Stimulated activated CD4-positive, alpha-beta T cell treated with anti-CD3 and anti-CD28 coated beads, Interleukin-15, amount 100 ng/mL, for 1 hour (primary cell): ENCODE results near the gene TPSG1.

ENCODE experiments used
- DNase-seq, 2 donors: peaks; one replicate each; pipeline ENCODE4 v3.0.0-alpha.2; 2020; ENCODE audit warnings: low read depth in 1 of 2, low spot score in 1 of 2

Gene TPSG1

DNA sequence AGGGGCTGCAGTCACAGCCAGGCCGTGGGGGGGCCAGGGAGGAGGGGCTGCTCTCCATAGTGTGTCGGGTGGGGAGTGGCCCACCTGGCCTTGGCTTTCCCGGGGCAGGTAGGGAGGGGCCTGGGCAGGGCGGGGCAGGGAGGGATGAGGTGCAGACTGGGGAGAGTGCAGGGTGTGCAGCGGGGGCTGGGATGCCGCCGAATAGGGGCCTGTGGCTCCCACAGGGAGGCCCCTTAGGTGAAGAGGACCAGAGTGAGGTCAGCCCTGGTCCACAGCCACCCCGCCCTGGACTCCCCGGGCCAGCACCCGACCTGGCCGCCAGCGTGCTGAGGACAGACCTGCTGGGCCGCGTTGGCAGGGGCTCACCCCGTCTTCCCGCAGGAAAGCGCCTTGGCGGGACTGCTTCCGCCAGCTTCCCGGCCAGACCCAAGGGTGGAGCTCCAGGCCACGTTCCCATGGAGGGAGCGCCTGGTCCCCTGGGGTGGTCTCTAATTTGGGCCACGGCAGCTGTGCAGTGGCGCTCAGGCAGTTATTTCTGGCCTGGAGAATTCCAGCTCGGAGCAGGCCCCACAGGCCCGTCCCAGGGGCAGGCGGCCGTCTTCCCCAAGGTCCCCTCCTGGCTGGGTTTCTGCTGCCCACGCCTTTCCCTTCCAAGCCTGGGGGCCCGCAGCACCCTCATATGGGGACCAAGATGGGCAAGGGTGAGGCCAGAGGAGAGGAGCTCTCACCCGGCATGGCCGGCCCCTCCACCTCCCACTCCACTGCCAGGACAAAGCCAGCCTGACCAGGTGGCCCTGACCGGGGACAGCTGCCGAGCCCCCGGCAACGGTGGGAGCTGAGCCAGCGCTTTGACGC lies 44.3 kb downstream of the TPSG1 start:
- no peak for DNase-seq

DNA sequence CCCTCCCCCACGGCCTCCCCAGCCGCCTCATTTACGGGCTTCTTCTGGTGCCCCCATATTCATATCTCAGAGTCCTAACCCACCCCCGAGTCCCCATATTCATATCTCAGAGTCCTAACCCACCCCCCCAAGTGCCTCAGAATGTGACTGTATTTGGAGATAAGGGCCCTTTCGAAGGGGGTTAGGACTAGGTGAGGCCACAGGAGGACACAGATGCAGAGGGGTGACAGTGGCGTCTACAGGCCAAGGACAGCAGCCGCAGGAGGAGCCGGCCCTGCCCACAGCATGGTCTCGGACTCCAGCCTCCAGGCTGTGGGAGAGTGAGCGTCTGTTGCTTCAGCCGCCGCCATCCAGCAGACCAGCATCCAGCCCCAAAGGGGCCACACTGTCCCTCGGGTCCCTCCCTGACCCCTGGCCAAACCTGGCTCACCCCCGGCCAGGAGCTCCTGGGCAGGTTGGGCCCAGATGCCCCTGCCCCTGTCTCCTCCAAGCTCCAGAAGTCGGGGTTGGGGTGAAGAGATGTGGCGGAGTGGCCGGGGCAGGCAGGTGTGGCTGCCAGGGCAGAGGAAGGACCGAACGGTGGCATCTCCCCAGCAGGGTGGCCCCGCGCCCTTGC lies 46.7 kb downstream of the TPSG1 start:
- no peak for DNase-seq

DNA sequence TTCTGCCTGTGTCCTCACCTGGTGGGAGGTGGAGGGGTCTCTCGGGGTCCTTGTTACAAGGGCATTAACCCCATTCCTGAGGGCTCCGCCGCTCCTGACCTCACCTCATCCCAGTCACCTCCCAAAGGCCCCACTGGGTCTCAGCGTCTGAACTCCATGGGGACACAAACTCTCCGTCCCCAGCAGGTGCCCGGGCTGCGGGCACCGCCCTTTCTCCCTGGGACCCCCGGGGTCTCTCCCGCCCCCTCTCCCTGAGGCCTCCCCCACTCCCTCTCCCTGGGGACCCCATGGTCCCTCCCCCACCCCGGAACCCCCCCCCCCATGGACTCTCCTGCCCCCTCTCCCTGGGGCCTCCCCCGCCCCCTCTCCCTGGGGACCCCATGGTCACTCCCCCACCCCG lies 47.3 kb downstream of the TPSG1 start:
- DNase-seq = no peak

DNA sequence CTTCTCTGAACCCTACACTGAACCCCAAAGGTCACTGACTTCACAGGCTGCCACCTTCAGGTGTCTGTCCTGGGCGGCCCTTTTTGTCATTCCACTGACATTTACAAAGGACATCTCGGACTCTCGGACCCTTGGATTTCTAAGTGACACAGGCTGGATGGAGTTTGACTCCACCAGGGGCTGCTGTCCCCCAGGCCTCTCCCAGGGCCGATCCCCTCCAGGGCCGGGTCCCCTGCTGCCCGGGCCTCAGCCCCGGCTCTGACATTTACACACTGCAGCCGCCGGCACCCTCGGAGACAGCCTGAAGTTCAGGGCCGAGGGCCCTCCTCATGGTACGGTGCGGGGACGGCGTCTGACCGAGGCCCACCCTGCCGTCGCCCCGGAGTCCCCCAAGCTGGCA lies 48.0 kb downstream of the TPSG1 start:
- DNase-seq = no peak

DNA sequence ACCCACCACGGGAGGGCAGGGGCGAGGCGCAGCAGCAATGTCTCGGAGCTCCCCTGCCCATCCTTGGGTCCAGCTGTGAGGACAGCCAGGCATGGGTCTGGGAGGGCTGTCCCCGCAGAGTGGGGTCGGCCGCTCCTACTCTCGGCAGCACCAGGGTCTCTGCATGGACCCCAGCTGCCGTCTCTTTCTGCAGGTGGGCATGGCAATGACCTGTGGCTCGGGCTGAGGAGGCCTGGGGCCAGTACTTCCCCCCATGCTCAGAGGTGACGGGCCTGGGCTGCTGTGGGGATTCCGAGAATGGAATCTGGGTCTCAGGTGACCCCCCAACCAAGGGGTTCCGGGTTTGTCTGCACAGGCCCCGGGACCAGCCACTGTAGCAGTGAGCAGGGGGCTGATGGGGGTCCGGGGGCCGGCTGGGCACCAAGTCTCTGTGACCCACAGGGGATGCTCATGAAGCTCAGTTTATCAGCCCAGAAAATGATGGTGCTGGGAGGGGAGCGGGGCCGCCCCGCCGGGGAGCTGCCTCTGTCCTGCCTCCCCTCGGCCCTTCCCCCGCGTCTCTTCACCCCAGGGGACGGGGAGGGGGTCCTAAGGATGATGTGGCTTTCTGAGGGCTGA lies 48.7 kb downstream of the TPSG1 start:
- DNase-seq = no peak

DNA sequence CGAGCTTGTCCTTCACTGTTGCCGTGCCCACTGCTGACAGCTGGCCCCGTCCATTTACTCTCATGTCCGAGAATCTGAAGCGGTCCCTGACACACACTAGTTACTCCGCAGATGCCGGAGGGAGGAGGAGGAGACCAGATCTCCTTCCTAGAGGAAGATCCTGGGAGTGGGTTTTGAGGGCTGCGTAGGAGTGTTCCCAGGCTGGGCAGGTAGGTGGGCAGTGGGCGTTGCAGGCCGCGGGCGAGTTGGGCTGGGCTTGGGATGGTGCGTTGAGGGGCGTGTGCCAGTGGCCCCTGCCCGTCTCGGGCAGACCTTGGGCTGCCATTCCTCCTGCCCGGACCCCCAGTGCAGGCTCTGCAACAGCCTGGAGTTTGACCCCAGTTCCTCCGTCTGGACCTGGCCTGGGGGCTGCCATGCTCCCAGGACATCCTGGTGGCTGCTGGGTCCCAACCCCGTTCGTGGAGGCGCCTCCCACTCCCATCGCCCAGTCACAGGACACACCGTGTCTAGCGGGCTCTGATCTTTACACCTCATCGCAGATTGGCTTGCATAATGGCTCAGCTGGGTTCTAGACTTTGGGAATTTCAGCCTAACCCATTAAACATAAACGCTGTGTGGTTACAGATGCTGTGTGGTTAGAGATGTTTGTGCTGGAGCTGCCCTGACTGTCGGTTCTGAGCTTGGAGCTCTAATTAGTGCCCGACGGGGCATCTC lies 49.3 kb downstream of the TPSG1 start:
- DNase-seq = no peak

DNA sequence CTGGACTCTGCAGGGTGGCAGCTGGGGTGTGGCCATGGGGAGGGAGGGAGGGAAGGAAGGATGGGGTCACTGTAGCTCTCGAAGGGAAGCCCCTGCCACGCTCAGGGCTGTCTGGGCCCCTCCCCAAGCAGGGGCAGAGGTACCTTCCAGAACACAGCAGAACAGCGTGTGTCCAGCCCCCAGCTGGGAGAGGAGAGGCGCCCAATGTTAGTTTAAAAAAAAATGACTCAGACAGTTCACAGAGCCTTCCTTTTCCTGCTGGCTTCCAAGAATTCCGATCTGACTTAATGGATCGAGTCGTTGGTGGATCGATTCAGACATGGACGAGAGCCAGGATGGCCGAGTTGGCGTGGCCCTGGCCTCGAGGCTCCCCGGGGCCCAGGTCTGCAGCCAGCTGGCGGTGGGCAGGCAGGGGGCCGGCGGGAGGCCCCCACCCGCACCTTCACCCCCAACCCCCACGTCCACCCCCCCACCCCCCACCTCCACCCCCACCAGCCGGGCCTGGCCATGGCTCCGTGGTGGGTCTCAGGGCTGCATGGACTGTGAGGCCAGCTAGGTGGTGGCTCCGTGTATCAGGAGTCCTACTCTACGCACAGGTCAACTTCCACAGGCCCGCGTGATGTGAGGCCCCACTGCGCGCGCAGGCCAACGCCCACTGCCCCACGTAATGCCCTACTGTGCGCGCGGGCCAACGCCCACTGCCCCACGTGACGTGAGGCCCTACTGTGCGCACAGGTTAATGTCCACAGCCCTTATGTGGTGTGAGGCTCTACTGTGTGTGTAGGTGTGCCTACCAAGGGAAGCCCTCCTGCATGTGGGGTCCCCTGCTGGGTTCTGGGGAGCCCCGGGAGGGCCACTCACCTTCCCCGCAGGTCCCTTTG lies 50.4 kb downstream of the TPSG1 start:
- no peak for DNase-seq

DNA sequence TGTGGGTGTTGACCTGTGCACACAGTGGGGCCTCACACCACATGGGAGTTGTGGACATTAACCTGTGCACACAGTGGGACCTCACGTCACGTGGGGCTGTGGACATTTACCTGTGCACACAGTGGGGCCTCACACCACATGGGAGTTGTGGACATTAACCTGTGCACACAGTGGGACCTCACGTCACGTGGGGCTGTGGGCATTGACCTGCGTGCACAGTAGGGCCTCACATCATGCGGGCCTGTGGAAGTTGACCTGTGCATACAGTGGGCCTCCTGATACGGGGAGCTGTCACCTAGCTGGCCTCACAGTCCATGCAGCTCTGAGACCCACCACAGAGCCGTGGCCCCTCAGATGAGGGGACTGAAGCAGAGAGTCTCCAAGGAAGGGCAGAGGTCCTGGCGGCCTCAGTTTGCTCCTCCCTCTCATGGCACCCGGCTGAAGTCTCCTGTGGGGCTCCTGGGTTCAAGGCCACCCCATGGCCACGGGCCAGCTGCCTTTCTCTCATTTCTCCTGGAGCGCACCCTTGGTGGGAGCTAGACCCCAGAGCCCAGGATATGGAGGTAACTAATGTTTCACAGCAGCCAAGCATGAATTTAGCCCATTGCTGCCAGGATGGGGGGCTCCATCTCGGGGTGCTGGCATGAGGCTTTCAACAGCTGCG lies 51.1 kb downstream of the TPSG1 start:
- no peak for DNase-seq

DNA sequence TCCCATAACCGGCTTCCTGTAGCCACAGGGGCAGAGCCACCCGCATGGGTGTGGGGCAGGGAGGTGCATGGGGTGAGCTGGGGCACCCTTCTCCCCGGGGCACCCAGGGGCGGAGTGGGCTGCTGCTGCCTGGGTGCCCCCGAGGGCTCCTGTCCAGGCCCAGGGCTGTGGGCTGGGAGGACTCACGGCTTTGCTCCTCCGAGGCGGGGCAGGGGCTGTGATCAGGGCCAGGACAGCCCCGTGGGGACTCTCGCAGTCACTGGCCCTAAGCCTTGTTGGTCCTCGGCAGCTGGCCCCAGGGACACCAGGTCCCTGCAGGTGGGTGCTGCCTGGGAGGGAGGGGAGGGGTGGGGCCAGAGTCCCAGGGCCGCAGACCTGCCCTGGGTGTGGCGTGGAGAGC lies 52.4 kb downstream of the TPSG1 start:
- DNase-seq = no peak

DNA sequence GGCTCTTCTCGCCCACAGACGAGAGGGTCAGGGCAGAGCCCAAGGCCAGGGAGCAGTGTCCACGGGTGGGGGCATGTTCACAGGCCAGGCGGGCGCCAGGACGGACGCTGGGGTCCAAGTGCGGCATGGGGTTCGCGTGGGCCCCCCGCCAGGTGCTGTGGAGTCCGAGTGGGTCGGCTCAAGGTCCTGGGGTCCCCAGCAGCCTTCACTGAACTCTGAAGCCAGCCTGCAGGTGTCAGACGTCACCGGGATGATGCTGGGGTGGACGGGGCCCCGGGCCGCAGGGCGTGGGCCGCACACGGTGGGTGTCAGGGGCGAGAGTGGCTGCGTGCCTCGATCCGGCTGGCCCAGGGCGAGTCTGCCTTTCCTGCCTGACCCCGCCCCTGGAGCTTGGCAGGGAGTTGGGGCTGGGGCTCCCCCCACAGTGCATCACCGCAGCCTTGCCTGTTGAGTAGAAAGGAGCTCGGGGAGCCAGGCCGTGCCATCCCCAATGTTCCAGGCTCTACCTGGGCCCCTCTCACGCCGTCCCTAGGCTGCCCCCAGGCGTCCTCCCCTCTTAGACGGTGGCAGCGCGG lies 53.1 kb downstream of the TPSG1 start:
- DNase-seq = no peak
